Heart left ventricle (tissue), 16 donors: Measurements from ENCODE around the gene EHF. TPM values are rescaled to one million over a fixed set of nuclear protein-coding genes. Genes with fewer than 3 reads are reported as not detected.

ENCODE experiments used
- ATAC-seq, 4 donors: fragments of 200-7000 bp; cut with Tn5 transposase; one replicate each; pipeline ENCODE4 v1.9.1; 2020 to 2022; ENCODE audit warnings: moderate library complexity in 4 of 4, mild to moderate bottlenecking in 3 of 4, moderate number of reproducible peaks in 1 of 4
- DNase-seq, 5 donors: peaks; one replicate each; pipeline ENCODE4 v3.0.0-alpha.2; 2020
- H3K27ac ChIP-seq, 12 donors: fragments of 200-600 bp; sonication (generic) in 4 of 12; one replicate each; pipeline versions ENCODE4 v1.5.0 to v1.8.0; 2016 to 2022; ENCODE audit warnings: mild to moderate bottlenecking in 2 of 12
- H3K27me3 ChIP-seq, 9 donors: fragments of 200-600 bp; sonication (generic) in 2 of 9; one replicate each; pipeline versions ENCODE4 v1.5.1 to v1.8.0; 2016 to 2022; ENCODE audit warnings: mild to moderate bottlenecking in 3 of 9
- H3K36me3 ChIP-seq, 9 donors: fragments of 200-600 bp; sonication (generic) in 2 of 9; one replicate each; pipeline versions ENCODE4 v1.5.0 to v1.8.0; 2018 to 2022; ENCODE audit warnings: mild to moderate bottlenecking in 2 of 9
- H3K4me1 ChIP-seq, 12 donors: fragments of 200-600 bp; sonication (generic) in 4 of 12; one replicate each; pipeline versions ENCODE4 v1.5.0 to v1.8.0; 2016 to 2022; ENCODE audit warnings: mild to moderate bottlenecking in 3 of 12
- H3K4me3 ChIP-seq, 12 donors: fragments of 200-600 bp; sonication (generic) in 4 of 12; one replicate each; pipeline versions ENCODE4 v1.5.0 to v1.8.0; 2017 to 2022; ENCODE audit warnings: mild to moderate bottlenecking in 9 of 12, moderate library complexity in 4 of 12
- H3K9me3 ChIP-seq, 12 donors: fragments of 200-600 bp; sonication (generic) in 4 of 12; one replicate each; pipeline versions ENCODE4 v1.5.0 to v1.8.0; 2016 to 2022; ENCODE audit warnings: mild to moderate bottlenecking in 1 of 12
- POLR2A ChIP-seq, 2 donors: fragments of 450-650 bp; IDR thresholded peaks; one replicate each; pipeline ENCODE4 v1.6.1; 2017; ENCODE audit warnings: antibody characterized with exemption in 2 of 2, mild to moderate bottlenecking in 2 of 2, moderate library complexity in 2 of 2
- WGBS, 4 donors: extraction: QIAGEN DNeasy Blood & Tissue Kit in 2 of 4; methylation state at CpG; one replicate each; pipeline versions ENCODE4 v1.1.5 to v1.1.7; 2013 to 2018; 5-methylcytosine and 5-hydroxymethylcytosine counted together
- intact Hi-C, 10 donors: fragments of 100-400 bp; cut with DNase I; formaldehyde crosslinking; loops; one replicate each; pipeline versions ENCODE4 v1.11.1 to v1.14.2; 2022
- polyA plus RNA-seq, 2 donors: library from polyadenylated mRNA; stranded (reverse); fragments of 200-250 nt; gene quantifications; one replicate each; pipeline ENCODE4 v1.2.3, GENCODE V29; 2013
- total RNA-seq, 9 donors: library from RNA; depleted of rRNA in 2 of 9; stranded (reverse); fragments of >200 nt in 2 of 9; fragmentation: NEBNext Ultra II Directional in 3 of 9; extraction: Animal tissue kit (Norgen Biotek cat#: 25700) in 3 of 9; gene quantifications; one replicate each; pipeline versions ENCODE4 v1.1.0 to v1.2.4, GENCODE V29; 2016 to 2023
- TF ChIP-seq, protein P1 (sequence below), 12 donors: fragments of 200-600 bp; sonication (generic) in 4 of 12; IDR thresholded peaks; one replicate each; pipeline versions ENCODE4 v1.5.0 to v1.8.0; 2018 to 2022; ENCODE audit warnings: antibody characterized with exemption in 12 of 12, mild to moderate bottlenecking in 5 of 12
- donor health status: ischemic (EF 13 %, LVEDD 7.1; RV severe dilation, severe dysfunction).
- donor health status: healthy with polysubstance abuse.
- donor health status: DM: no; HTN: yes; CAD: no.
- donor health status: DM: no; HTN: no; CAD: no.
- donor health status: ischemic (EF 25% LVEDD 6.9; RV normal size, moderate dysfunction).
- donor health status: ischemic (EF 25% LVEDD 5.7; RV mildly dilated, moderate dysfunction).
- donor health status: healthy.
- donor health status: DM: yes; HTN: yes; CAD: no.
- donor health status: ischemic (EF 35%, LVEDD 5.7; RV mildly dilated, moderate dysfunction).
- donor health status: nonischemic (EF 11% LVEDD 7.7; RV severe dilation, severe dysfunction).
- donor health status: DM: yes; HTN: yes; CAD: no.
- donor health status: PGD.
- donor health status: ischemic (EF 29% LVEDD 5.4; RV normal size, mild dysfunction).
- donor health status: nonischemic (EF 23%, LVEDD 6.1; RV moderate dilation, normal function).

Gene EHF
- total and polyA plus RNA-seq, 11 donors = 0.19 to 1.9 (median 0.67) TPM

DNA sequence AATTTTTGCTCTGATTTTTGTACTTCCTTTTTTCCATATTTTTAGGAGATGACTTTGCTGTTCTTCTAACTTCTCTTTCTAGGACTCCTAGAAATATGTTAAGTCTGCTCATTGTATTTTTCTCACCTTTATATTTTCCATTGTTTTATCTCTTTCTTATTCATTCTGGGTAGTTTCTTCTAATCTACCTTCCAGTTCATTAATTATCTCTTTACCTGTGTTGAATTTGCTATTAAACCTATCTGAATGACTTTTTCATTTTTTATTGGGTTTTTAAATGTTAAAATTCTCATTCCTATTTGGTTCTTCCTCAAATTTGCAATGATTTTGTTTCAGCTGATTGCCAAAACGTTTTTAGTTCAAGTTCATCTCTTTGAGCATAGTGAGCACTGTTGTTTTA lies 27.8 kb upstream of the EHF start:
- DNase-seq = no peak
- ATAC-seq = no peak
- H3K4me1 ChIP-seq = no peaks in the 10 kb centered on the region
- no peaks in the 10 kb centered on the region for H3K36me3 ChIP-seq
- peaks cover 0 to 17% (median 0%) of the 10 kb centered on the region in 12 donors for H3K9me3 ChIP-seq
- no peaks in the 10 kb centered on the region for H3K27me3 ChIP-seq
- intact Hi-C loops = no loop called here
- no peak for TF ChIP-seq POLR2A (IDR thresholded peaks at IDR 0.05)
- TF ChIP-seq, protein P1, sequence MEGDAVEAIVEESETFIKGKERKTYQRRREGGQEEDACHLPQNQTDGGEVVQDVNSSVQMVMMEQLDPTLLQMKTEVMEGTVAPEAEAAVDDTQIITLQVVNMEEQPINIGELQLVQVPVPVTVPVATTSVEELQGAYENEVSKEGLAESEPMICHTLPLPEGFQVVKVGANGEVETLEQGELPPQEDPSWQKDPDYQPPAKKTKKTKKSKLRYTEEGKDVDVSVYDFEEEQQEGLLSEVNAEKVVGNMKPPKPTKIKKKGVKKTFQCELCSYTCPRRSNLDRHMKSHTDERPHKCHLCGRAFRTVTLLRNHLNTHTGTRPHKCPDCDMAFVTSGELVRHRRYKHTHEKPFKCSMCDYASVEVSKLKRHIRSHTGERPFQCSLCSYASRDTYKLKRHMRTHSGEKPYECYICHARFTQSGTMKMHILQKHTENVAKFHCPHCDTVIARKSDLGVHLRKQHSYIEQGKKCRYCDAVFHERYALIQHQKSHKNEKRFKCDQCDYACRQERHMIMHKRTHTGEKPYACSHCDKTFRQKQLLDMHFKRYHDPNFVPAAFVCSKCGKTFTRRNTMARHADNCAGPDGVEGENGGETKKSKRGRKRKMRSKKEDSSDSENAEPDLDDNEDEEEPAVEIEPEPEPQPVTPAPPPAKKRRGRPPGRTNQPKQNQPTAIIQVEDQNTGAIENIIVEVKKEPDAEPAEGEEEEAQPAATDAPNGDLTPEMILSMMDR (IDR thresholded peaks at IDR 0.05) = no peak
- H3K27ac ChIP-seq = no peak overlapping the region
- 24 to 38% (median 30%) methylated on average over 1 of the region's 1 CpG for WGBS, 4 donors
- no peak overlapping the region for H3K4me3 ChIP-seq

DNA sequence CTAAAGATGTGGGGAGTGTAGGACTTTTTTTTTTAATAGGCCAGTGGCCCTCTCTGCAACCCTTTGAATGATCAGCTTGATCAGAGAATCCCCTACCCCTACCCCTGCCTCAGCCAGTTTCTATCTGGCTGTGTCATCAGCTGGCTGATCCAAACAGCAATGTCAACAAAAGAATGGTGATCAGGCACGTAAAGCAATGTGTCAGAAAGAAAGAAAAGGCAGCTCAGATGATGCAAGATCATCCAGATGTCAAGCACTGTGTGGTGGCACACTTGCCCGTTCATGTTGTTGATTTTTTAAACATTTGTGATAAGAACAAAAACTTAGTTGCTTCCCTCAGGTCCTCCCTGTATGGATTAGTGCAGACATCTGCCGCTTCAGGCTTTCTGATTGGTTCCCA lies 26.3 kb upstream of the EHF start:
- Histone ChIP-seq H3K27me3 (no peaks in the 10 kb centered on the region), H3K36me3 (no peaks in the 10 kb centered on the region), H3K4me1 (peaks cover 0 to 5% (median 0%) of the 10 kb centered on the region in 12 donors), H3K4me3 (no peak overlapping the region), H3K27ac (no peak overlapping the region), H3K9me3 (peaks cover 0 to 17% (median 0%) of the 10 kb centered on the region in 12 donors)
- TF ChIP-seq, protein P1 (IDR thresholded peaks at IDR 0.05) = no peak
- no peak for TF ChIP-seq POLR2A (IDR thresholded peaks at IDR 0.05)
- WGBS, 4 donors = 70 to 82% (median 79%) methylated on average over 3 of the region's 3 CpGs
- no peak for ATAC-seq
- intact Hi-C loops = no loop called here
- DNase-seq = no peak

DNA sequence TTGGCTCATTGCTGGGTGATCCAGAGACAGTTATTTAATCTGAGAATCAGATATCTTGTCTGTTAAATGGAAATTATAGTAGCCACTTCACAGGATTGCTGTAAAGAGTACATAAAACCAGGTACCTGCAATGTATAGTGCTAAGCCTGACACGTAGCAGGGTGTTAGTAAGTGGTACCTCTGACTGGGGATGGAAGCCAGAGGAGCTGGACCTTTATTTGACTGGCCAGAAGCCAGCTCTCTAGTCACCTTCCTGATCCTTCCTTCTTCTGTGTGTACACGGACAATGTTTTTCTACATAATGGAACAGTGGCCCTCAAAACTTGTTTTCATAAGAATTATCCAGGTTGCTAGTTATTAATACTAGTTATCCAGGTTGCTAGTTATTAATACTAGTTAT lies 25.5 kb upstream of the EHF start:
- H3K27me3 ChIP-seq = no peaks in the 10 kb centered on the region
- TF ChIP-seq, protein P1 (IDR thresholded peaks at IDR 0.05) = no peak
- no peak for TF ChIP-seq POLR2A (IDR thresholded peaks at IDR 0.05)
- H3K4me1 ChIP-seq = peaks cover 0 to 12% (median 3%) of the 10 kb centered on the region in 12 donors
- 52 to 71% (median 61%) methylated on average over 2 of the region's 2 CpGs for WGBS, 4 donors
- H3K27ac ChIP-seq = no peak overlapping the region
- H3K4me3 ChIP-seq = no peak overlapping the region
- intact Hi-C loops = no loop called here
- no peak for ATAC-seq
- peaks cover 0 to 17% (median 0%) of the 10 kb centered on the region in 12 donors for H3K9me3 ChIP-seq
- DNase-seq = no peak
- no peaks in the 10 kb centered on the region for H3K36me3 ChIP-seq

DNA sequence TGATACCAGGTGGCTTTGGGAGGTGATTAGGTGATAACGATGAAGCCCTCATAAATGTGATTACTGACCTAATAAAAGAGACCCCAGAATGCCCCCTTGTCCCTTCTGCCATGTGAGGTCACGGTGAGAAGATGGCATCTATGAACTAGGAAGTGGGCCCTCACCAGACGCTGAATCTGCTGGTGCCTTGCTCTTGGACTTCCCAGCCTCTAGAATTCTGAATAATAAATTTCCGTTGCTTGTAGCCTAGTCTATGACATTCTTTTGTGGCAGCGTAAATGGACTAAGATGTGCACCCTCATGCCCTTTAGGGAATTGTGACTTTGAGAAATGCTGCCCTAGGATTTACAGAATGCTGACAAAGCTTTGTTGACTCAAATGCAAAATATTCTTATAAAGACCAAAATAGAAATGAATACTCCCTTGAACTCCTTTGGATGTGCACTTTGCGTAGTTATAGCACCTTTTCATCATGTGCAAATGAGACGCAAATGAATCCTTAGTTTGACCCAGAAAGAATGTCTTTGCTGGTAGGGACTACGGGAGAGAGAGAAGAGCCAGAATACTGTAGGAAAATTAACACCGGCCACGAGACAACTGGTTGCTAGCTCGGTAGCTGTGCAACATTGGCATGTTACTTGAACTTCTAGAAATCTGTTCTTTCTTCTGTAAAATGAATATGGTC lies 24.8 kb upstream of the EHF start:
- peaks cover 0 to 19% (median 7%) of the 10 kb centered on the region in 12 donors for H3K4me1 ChIP-seq
- H3K27me3 ChIP-seq = no peaks in the 10 kb centered on the region
- no peak for TF ChIP-seq POLR2A (IDR thresholded peaks at IDR 0.05)
- TF ChIP-seq, protein P1 (IDR thresholded peaks at IDR 0.05) = no peak
- ATAC-seq = no peak
- H3K36me3 ChIP-seq = no peaks in the 10 kb centered on the region
- WGBS, 4 donors = 89 to 94% (median 91%) methylated on average over 11 of the region's 11 CpGs
- DNase-seq = no peak
- H3K27ac ChIP-seq = no peak overlapping the region
- no peak overlapping the region for H3K4me3 ChIP-seq
- peaks cover 0 to 17% (median 0%) of the 10 kb centered on the region in 12 donors for H3K9me3 ChIP-seq
- intact Hi-C loops = no loop called here
